IgD-negative memory B cell (primary cell): ENCODE results near the gene AZU1. TPM values are rescaled to one million over a fixed set of nuclear protein-coding genes. Genes with fewer than 3 reads are reported as not detected.

Source experiments
- H3K27ac Mint-ChIP-seq, 3 donors: one replicate each; pipeline ENCODE4 v1.8.0; 2020 to 2022; ENCODE audit warnings: mild to moderate bottlenecking in 3 of 3, mixed read lengths in 3 of 3, moderate library complexity in 1 of 3
- H3K27me3 Mint-ChIP-seq: one replicate; pipeline ENCODE4 v1.8.0; 2021; ENCODE audit warnings: mixed read lengths
- H3K36me3 Mint-ChIP-seq: one replicate; pipeline ENCODE4 v1.8.0; 2020; ENCODE audit warnings: mild to moderate bottlenecking, mixed read lengths
- H3K4me1 Mint-ChIP-seq, 3 donors: one replicate each; pipeline ENCODE4 v1.8.0; 2020 to 2022; ENCODE audit warnings: mixed read lengths in 3 of 3, mild to moderate bottlenecking in 1 of 3
- H3K4me3 Mint-ChIP-seq, 4 donors: one replicate each; pipeline ENCODE4 v1.8.0; 2020 to 2022; ENCODE audit warnings: mild to moderate bottlenecking in 4 of 4, mixed read lengths in 4 of 4, moderate library complexity in 3 of 4
- H3K9me3 Mint-ChIP-seq, 3 donors: one replicate each; pipeline ENCODE4 v1.8.0; 2020 to 2021; ENCODE audit warnings: mixed read lengths in 3 of 3, mild to moderate bottlenecking in 1 of 3
- polyA plus RNA-seq: library from polyadenylated mRNA; unstranded; fragments of 300-500 nt; fragmentation: Illumina TruSeq; gene quantifications from one replicate; pipeline ENCODE4 v1.2.3, GENCODE V29; 2021

Gene AZU1
- not detected for polyA plus RNA-seq

DNA sequence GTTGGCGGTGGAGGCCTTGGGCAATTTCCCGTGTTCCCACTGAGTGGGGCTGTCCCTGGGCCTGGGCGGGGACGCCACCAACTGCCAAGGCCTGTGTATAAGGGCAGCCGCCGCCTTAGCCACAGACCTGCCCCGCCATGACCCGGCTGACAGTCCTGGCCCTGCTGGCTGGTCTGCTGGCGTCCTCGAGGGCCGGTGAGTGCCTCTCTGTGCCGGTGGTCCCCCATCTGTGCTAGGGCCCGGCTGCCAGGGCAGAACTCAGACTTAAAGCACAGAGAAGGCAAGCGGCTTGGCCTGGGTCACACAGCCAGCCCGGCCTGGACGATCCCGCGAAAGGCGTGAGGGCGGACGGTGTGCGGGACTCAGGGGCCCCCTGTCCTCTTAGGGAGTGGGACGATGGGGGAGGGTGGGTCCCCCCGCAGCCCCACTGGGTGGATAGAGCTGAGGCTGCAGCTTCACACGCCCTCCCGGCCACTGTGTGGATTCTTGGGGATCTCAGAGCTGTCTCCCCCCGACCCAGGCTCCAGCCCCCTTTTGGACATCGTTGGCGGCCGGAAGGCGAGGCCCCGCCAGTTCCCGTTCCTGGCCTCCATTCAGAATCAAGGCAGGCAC lies at the start of gene AZU1:
Gene AZU1, plus strand, starts transcription at position 128 of the 612 bp plus-strand sequence. Its CDS starts 10 bp downstream, at position 138.
- Mint-ChIP-seq H3K4me3 (no peak within 1 kb of the TSS), H3K27ac (no peak within 1 kb of the TSS), H3K27me3 (peaks cover 23% of the 10 kb centered on the region), H3K36me3 (no peaks in the 10 kb centered on the region), H3K4me1 (no peaks in the 10 kb centered on the region), H3K9me3 (no peaks in the 10 kb centered on the region)

- Mint-ChIP-seq H3K4me3 (no peak overlapping the region), H3K36me3 (no peaks in the 10 kb centered on the region), H3K27ac (no peak overlapping the region), H3K4me1 (no peaks in the 10 kb centered on the region), H3K9me3 (no peaks in the 10 kb centered on the region), H3K27me3 (peaks cover 6% of the 10 kb centered on the region)
Measured at GRCh38 chr19:778910-779653, 48.6 kb upstream of the AZU1 start.

DNA sequence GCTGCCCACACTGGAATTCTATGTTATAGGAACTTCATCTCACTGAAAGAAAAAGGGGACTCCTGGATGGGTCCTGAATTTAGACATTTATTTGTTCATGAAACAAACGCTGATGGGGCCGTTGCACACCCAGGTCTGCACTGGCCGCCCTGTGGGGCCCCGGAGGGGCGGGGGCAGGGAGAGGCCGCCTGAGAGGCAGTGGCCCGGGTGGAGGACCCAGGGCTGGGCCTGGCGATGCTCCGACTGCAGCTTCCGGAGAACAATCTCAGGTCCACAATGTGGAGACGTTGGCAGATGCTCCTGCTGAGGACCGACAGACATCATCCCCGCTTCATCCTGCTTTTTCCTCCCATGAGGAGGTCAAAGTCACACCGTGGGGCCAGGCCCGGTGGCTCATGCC lies 46.7 kb upstream of the AZU1 start:
- no peaks in the 10 kb centered on the region for H3K36me3 Mint-ChIP-seq
- H3K4me1 Mint-ChIP-seq: no peaks in the 10 kb centered on the region
- peaks cover 6% of the 10 kb centered on the region for H3K27me3 Mint-ChIP-seq
- no peaks in the 10 kb centered on the region for H3K9me3 Mint-ChIP-seq
- no peak overlapping the region for H3K27ac Mint-ChIP-seq
- no peak overlapping the region for H3K4me3 Mint-ChIP-seq

DNA sequence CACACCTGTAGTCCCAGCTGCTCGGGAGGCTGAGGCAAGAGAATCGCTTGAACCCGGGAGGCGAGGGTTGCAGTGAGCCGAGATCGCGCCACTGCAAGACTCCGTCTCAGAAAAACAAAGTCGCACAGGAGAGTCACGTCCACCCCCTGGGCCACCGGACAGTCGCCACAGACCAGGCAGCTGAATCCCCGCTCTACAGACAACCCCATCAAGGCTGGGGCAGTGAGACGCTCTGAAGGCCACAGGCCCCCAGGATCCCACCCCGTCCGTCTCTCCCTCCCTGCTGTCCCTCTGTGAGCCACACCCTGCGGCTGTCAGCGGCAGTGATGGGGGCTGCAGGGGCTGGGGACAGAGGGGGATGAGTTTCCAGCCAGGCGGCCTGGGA lies 45.8 kb upstream of the AZU1 start:
- no peak overlapping the region for H3K27ac Mint-ChIP-seq
- H3K4me1 Mint-ChIP-seq: no peaks in the 10 kb centered on the region
- H3K4me3 Mint-ChIP-seq: no peak overlapping the region
- no peaks in the 10 kb centered on the region for H3K9me3 Mint-ChIP-seq
- H3K27me3 Mint-ChIP-seq: peaks cover 5% of the 10 kb centered on the region
- no peaks in the 10 kb centered on the region for H3K36me3 Mint-ChIP-seq

GRCh38 chr19:782185-782877 lies 45.3 kb upstream of the AZU1 start:
- Mint-ChIP-seq H3K27me3 (peaks cover 5% of the 10 kb centered on the region), H3K4me1 (no peaks in the 10 kb centered on the region), H3K27ac (no peak overlapping the region), H3K9me3 (no peaks in the 10 kb centered on the region), H3K4me3 (no peak overlapping the region), H3K36me3 (no peaks in the 10 kb centered on the region)

GRCh38 chr19:782878-783668 lies 44.6 kb upstream of the AZU1 start:
- Mint-ChIP-seq H3K9me3 (no peaks in the 10 kb centered on the region), H3K27ac (no peak overlapping the region), H3K4me1 (no peaks in the 10 kb centered on the region), H3K4me3 (no peak overlapping the region), H3K36me3 (no peaks in the 10 kb centered on the region), H3K27me3 (peaks cover 5% of the 10 kb centered on the region)

GRCh38 chr19:784541-784940 lies 43.1 kb upstream of the AZU1 start:
- no peak overlapping the region for H3K27ac Mint-ChIP-seq
- H3K36me3 Mint-ChIP-seq: no peaks in the 10 kb centered on the region
- no peaks in the 10 kb centered on the region for H3K4me1 Mint-ChIP-seq
- peaks cover 6% of the 10 kb centered on the region for H3K27me3 Mint-ChIP-seq
- no peak overlapping the region for H3K4me3 Mint-ChIP-seq
- H3K9me3 Mint-ChIP-seq: no peaks in the 10 kb centered on the region

DNA sequence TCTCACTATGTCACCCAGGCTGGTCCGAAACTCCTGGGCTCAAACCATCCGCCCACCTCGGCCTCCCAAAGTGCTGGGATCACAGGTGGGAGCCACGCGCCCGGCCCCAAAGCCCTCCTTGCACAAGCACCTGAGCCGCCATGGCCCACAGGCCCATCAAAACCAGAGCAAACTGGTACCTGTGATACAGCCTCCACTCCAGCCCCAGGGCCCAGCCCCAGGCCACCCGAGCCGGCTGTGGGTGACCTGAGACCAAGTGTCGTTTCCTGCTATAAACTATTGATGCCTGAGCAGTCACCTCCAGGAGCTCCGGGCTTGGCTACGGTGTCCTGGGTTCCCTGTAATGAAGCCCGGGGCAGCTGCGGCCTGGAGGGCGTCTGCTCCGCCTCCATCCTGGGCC lies 40.1 kb upstream of the AZU1 start:
- H3K27me3 Mint-ChIP-seq: peaks cover 3% of the 10 kb centered on the region
- no peak overlapping the region for H3K27ac Mint-ChIP-seq
- no peaks in the 10 kb centered on the region for H3K36me3 Mint-ChIP-seq
- no peaks in the 10 kb centered on the region for H3K9me3 Mint-ChIP-seq
- H3K4me3 Mint-ChIP-seq: no peak overlapping the region
- H3K4me1 Mint-ChIP-seq: no peaks in the 10 kb centered on the region

- no peak overlapping the region for H3K4me3 Mint-ChIP-seq
- no peaks in the 10 kb centered on the region for H3K36me3 Mint-ChIP-seq
- peaks cover 3% of the 10 kb centered on the region for H3K27me3 Mint-ChIP-seq
- no peaks in the 10 kb centered on the region for H3K4me1 Mint-ChIP-seq
- H3K9me3 Mint-ChIP-seq: no peaks in the 10 kb centered on the region
- H3K27ac Mint-ChIP-seq: peak overlapping the region in 1 of 3 donors; percentile 20
Measured at GRCh38 chr19:788686-788982, 39.0 kb upstream of the AZU1 start.

DNA sequence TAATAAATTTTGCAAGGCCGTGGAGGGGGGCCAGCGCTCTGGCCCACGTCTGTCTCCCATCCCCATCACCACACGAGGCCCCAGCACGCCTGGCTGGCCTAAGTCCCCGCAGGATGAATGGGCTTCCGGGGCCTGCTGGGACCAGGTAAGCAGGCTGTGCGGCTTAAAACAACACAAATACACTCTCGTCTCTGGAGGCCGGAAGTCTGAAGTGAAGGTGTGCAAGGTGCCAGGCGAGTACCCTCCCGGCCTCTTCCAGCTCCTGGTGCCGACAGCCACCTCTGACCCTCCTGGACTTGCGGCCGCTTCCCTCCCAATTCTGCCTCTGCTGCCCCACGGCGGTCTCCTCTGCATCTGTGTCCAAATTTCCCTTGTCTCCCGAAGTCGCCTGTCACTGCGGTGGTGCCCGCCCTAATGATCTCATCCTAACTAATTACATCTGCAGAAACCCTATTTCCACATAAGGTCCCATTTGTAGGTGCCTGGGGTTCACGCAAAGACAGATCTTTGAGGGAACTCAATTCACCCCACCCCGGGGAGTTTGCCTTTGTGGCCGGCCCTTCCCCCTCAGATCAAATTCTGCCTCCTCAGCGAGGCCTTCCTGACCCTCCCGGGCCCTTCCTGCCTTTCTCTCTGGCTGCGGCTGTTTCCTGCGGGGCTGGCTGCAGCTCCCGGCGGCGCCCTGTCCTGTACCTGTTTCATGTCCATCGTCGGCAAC lies 38.5 kb upstream of the AZU1 start:
- Mint-ChIP-seq H3K4me1 (no peaks in the 10 kb centered on the region), H3K4me3 (no peak overlapping the region), H3K27me3 (peaks cover 3% of the 10 kb centered on the region), H3K27ac (peak overlapping the region in 1 of 3 donors; percentile 20), H3K9me3 (no peaks in the 10 kb centered on the region), H3K36me3 (no peaks in the 10 kb centered on the region)

DNA sequence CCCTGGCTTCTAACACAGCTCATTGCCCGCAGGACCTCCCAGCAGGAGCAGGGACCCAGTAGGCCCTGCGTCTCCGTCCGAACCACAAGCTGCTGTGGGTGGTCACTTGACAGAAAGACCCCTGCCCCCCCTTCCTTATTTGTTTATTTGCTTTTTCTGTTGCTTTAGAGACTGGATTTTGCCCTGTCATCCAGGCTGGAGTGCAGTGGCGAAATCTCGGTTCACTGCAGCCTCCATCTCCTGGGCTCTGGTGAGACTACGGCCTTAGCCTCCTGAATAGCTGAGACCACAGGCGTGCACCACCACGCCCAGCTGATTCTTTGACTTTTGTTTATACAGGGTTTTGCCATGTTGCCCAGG lies 38.0 kb upstream of the AZU1 start:
- H3K27ac Mint-ChIP-seq: no peak overlapping the region
- no peak overlapping the region for H3K4me3 Mint-ChIP-seq
- H3K9me3 Mint-ChIP-seq: no peaks in the 10 kb centered on the region
- H3K4me1 Mint-ChIP-seq: no peaks in the 10 kb centered on the region
- H3K27me3 Mint-ChIP-seq: peaks cover 3% of the 10 kb centered on the region
- no peaks in the 10 kb centered on the region for H3K36me3 Mint-ChIP-seq

DNA sequence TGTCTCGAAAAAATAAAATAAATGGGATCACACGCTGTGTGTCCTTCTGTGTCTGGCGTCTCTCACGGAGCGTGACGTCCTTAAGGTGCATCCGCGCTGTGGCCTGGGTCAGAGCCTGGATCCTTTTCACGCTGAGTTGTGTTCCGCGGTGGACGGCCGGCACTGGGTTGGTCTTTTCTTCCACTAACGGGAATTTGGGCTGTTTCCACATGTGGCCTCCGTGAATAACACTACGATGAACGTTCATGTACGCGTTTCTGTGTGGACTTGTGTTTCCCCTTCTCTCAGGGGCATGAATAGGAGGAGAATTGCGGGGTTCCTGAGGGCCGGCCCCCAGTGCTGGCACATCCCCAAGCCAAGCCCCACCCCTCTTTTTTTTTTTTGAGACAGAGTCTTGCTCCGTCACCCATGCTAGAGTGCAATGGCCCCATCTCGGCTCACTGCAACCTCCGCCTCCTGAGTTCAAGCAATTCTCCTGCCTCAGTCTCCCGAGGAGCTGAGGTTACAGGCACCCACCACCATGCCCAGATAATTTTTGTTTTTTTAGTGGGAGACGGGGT lies 36.5 kb upstream of the AZU1 start:
- peaks cover 3% of the 10 kb centered on the region for H3K27me3 Mint-ChIP-seq
- H3K9me3 Mint-ChIP-seq: no peaks in the 10 kb centered on the region
- peak overlapping the region in 1 of 4 donors; percentile 21 for H3K4me3 Mint-ChIP-seq
- no peak overlapping the region for H3K27ac Mint-ChIP-seq
- no peaks in the 10 kb centered on the region for H3K4me1 Mint-ChIP-seq
- no peaks in the 10 kb centered on the region for H3K36me3 Mint-ChIP-seq

- Mint-ChIP-seq H3K27ac (no peak overlapping the region), H3K4me1 (peaks cover 0 to 2% (median 2%) of the 10 kb centered on the region in 3 donors), H3K4me3 (peak overlapping the region in 1 of 4 donors; percentile 28), H3K36me3 (no peaks in the 10 kb centered on the region), H3K9me3 (no peaks in the 10 kb centered on the region), H3K27me3 (peaks cover 3% of the 10 kb centered on the region)
Measured at GRCh38 chr19:791567-792305, 35.9 kb upstream of the AZU1 start.

DNA sequence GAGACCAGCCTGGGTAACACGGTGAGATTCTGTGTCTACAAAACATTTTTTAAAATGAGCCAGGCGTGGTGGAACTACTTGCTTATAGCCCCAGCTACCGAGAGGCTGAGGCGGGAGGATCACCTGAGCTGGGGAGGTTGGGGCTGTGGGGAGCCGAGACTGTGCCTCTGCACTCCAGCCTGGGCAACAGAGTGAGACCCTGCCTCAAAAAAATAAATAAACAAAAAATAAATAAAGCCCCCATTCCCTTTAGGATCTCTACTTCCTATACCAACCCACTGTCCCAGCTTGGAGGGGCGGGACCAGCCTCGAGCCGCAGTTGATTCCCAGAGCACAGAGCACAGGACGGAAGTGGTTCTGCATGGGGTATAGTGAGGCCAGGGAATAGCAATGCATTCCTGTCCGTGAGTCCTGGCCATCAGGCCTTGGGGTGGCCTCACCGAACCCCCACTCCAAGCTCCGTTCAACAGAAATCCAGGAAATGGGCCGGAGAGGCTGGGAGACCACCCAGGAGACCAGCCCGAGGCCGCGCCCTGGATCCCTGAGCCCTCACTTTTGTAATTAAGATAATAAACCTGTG lies 35.2 kb upstream of the AZU1 start:
- Mint-ChIP-seq H3K27me3 (peaks cover 3% of the 10 kb centered on the region), H3K4me1 (peaks cover 0 to 5% (median 4%) of the 10 kb centered on the region in 3 donors), H3K36me3 (no peaks in the 10 kb centered on the region), H3K27ac (no peak overlapping the region), H3K9me3 (no peaks in the 10 kb centered on the region), H3K4me3 (peak overlapping the region in 1 of 4 donors; percentile 35)
